K562 (cell line): ENCODE measurements around the gene IMP4. TPM values are rescaled to one million over a fixed set of nuclear protein-coding genes. Genes with fewer than 3 reads are reported as not detected.

Experiments used
- MCM7 ChIP-seq, 2 experiments: fragments of 450-650 bp; IDR thresholded peaks; 2 replicates each; pipeline ENCODE4 v1.6.1; 2016 to 2018
- MNT ChIP-seq, 2 experiments: fragments of 450-650 bp; conservative IDR thresholded peaks; 2 replicates each; pipeline ENCODE4 v1.6.1; 2017; ENCODE audit warnings: mild to moderate bottlenecking in 2 of 2, moderate library complexity in 2 of 2
- PBX2 ChIP-seq, 2 experiments: IDR thresholded peaks in 1 of 2; conservative IDR thresholded peaks in 1 of 2; 2 replicates each; pipeline ENCODE4 v1.6.1; 2016; ENCODE audit warnings: low read depth in 2 of 2, mild to moderate bottlenecking in 1 of 2, missing compliant biosample characterization in 1 of 2, missing genetic modification characterization in 1 of 2, moderate library complexity in 1 of 2
- POLR2AphosphoS2 ChIP-seq: IDR thresholded peaks from 2 replicates; pipeline ENCODE4 v1.6.1; 2012; ENCODE audit warnings: low read length, improper control_type of control experiment
- POLR2AphosphoS5 ChIP-seq: IDR thresholded peaks from 2 replicates; pipeline ENCODE4 v1.6.1; 2011; ENCODE audit warnings: mild to moderate bottlenecking, low read depth, low read length, moderate library complexity; ENCODE audit not compliant: control insufficient read depth, insufficient read depth
- SIN3B ChIP-seq: fragments of 450-650 bp; IDR thresholded peaks from 2 replicates; pipeline ENCODE4 v1.6.1; 2017; ENCODE audit warnings: low read depth, mild to moderate bottlenecking, moderate library complexity
- TAF1 ChIP-seq: IDR thresholded peaks from 2 replicates; pipeline ENCODE4 v1.6.1; 2011; ENCODE audit warnings: mild to moderate bottlenecking, low read length, moderate library complexity; ENCODE audit not compliant: insufficient read depth, control insufficient read depth, severe bottlenecking; ENCODE audit errors: extremely low read depth
- UBTF ChIP-seq, 2 experiments: IDR thresholded peaks; 2 replicates each; pipeline ENCODE4 v1.6.1; 2012; ENCODE audit warnings: improper control_type of control experiment in 2 of 2, low read depth in 2 of 2, low read length in 2 of 2, borderline replicate concordance in 1 of 2
- polyA plus RNA-seq, 8 experiments: library from polyadenylated mRNA; depleted of rRNA in 4 of 8; stranded (reverse) in 5 of 8; unstranded in 3 of 8; fragments of >200 nt; fragmentation: Nextera tagmentation in 2 of 8; fragmentation: Illumina TruSeq in 1 of 8; extraction: Ambion mirVana in 2 of 8; extraction: Trizol in 1 of 8; gene quantifications; 2 replicates each; pipeline versions ENCODE4 v1.2.1 to v1.2.3, GENCODE V29; 2011 to 2014; ENCODE audit warnings: inconsistent platforms in 1 of 8, missing spikeins in 1 of 8
- total RNA-seq, 7 experiments: library from RNA; depleted of rRNA in 6 of 7; stranded (reverse); fragments of >200 nt in 6 of 7; fragmentation: Illumina TruSeq in 2 of 7; extraction: Trizol in 2 of 7; gene quantifications; 2 replicates each; pipeline versions ENCODE4 v1.2.1 to v1.2.3, GENCODE V29; 2011 to 2021; ENCODE audit warnings: low replicate concordance in 1 of 7
- TF ChIP-seq, protein P1 (sequence below), 2 experiments: IDR thresholded peaks; 2 replicates each; pipeline ENCODE4 v1.6.1; 2011; ENCODE audit warnings: borderline replicate concordance in 1 of 2, control low read depth in 1 of 2, low read depth in 1 of 2, low read length in 1 of 2, mild to moderate bottlenecking in 1 of 2, mixed read lengths in 1 of 2, moderate library complexity in 1 of 2; ENCODE audit not compliant: insufficient read depth in 1 of 2, insufficient read length in 1 of 2, poor library complexity in 1 of 2, severe bottlenecking in 1 of 2; ENCODE audit errors: extremely low read depth in 1 of 2

IMP4 gene
- total and polyA plus RNA-seq, 9 of the 15 experiments (the other 6 are each of a cell fraction or from before 2014, with no cell fraction given): 35.4 to 209 (median 100.0) TPM

DNA sequence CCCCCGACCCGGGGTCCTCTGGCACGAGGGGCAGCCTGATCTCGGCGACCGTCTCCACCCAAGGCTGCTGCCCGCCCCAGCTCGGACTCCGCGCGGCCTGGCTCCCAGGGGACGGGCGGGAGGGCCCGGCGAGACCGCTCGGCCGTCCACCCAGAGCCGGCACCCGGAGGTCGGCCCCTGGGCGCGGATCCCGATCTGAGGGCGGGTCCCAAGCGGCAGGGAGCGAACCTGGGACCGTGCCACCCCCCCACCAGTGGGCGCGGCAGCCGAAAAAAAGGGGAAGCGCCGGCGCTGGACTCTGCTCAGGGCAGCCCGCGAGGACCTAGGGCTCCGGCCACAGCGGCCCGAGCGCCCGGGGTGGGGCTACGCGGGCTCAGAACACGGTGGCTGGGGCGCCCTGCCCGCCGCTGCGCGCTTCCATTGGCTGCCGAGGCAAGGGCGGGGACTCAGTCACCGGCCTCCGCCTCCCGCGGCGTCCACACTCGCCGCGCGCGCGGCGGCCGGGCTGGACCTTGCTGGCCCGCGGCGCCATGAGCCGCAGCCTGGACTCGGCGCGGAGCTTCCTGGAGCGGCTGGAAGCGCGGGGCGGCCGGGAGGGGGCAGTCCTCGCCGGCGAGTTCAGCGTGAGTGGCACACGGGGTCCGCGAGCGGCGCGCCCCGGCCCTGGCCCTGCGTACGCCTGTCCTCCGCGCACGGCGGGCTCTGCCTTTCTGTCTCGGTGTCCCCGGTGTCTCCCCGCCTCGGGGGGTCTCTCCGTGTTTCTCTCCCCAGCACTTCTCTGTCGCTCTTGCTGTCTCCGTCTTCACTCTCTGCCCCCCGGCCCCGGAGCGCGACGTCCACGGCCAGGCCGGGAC lies 13.1 kb downstream of the IMP4 start, which contains the start of gene PTPN18 (continued):
- TF ChIP-seq PBX2 (CRISPR knock-in tag; IDR thresholded peaks at IDR 0.05; ENCODE audit: low read depth) (no peak), PBX2 (tag; conservative IDR thresholded peaks at IDR 0.05; ENCODE audit: low read depth) (no peak), TAF1 (peak; percentile 89), UBTF (IDR thresholded peaks at IDR 0.05; ENCODE audit: borderline replicate concordance in 1 of 2, low read depth in 2 of 2, low read length in 2 of 2) (peak; percentile 73 to 86; a peak in 1 of 4 replicates), POLR2AphosphoS5 (peak; percentile 68), POLR2AphosphoS2 (no peak), MNT (conservative IDR thresholded peaks at IDR 0.05) (0 out of 4 replicates have a peak, but pooled peaks of 1 of the 2 experiments have one; percentile 33), SIN3B (peak; percentile 50), MCM7 (IDR thresholded peaks at IDR 0.05) (no peak)
- TF ChIP-seq, protein P1, sequence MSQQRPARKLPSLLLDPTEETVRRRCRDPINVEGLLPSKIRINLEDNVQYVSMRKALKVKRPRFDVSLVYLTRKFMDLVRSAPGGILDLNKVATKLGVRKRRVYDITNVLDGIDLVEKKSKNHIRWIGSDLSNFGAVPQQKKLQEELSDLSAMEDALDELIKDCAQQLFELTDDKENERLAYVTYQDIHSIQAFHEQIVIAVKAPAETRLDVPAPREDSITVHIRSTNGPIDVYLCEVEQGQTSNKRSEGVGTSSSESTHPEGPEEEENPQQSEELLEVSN (IDR thresholded peaks at IDR 0.05; ENCODE audit: borderline replicate concordance in 1 of 2, extremely low read depth in 1 of 2, insufficient read depth in 1 of 2, insufficient read length in 1 of 2, low read depth in 1 of 2, low read length in 1 of 2, poor library complexity in 1 of 2, severe bottlenecking in 1 of 2): peak; percentile 44 to 84
